HG02938 (cell line): ENCODE measurements around the gene AQP9.
"Not testable (repeated sequence)": the region's sequence is repeated elsewhere in the genome, so short reads cannot be mapped to it uniquely, and the experiment has no call there.

Source experiments
- ATAC-seq: cut with Tn5 transposase; IDR thresholded peaks from one replicate; pipeline ENCODE4 v1.9.1; 2021; ENCODE audit warnings: mild to moderate bottlenecking, moderate library complexity; ENCODE audit not compliant: unreplicated experiment

AQP9 gene, protein sequence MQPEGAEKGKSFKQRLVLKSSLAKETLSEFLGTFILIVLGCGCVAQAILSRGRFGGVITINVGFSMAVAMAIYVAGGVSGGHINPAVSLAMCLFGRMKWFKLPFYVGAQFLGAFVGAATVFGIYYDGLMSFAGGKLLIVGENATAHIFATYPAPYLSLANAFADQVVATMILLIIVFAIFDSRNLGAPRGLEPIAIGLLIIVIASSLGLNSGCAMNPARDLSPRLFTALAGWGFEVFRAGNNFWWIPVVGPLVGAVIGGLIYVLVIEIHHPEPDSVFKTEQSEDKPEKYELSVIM

DNA sequence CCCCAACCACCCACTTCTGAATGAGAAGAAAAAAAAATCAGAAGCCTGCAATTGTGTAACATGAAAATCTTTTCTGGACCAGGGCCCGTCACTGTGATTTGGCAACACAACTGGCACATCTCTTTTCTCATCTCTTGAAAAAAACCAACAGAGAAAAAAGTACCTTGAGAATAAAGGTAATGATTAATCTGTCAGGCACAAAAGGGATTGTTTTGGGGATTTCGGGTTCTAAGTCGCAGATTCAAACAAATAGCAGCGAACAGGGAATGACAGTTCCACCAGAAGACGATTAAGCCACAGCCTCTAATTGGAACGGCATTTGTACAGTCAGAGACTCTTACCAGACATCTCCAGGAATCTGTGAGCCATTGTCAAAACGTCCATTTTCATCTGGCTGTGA lies at the start of gene AQP9:
TSS of gene AQP9 (plus strand) at position 276 of the 400 bp plus-strand sequence. CDS start 185 bp downstream, outside the sequence.
- ATAC-seq, result no peak

DNA sequence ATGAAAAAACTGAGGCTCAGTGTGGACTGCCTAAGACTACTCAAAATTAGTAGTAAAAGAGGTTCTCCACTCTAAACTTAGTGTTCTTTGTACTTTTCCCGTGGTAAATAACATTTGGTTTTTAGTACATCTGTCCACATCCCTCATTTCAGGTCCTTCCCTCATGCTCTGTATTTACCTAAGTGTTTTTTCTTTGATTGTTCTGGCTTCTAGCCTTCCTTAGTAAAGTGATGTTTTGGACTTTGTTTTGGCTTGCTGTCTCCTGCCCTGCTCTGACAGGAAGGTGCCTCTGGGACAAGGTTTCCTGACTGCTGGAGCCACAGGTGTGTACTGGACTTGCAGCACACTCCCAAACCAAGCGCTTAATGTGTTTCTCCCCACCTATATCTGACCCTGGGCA lies 42.8 kb upstream of the AQP9 start:
- no peak for ATAC-seq

DNA sequence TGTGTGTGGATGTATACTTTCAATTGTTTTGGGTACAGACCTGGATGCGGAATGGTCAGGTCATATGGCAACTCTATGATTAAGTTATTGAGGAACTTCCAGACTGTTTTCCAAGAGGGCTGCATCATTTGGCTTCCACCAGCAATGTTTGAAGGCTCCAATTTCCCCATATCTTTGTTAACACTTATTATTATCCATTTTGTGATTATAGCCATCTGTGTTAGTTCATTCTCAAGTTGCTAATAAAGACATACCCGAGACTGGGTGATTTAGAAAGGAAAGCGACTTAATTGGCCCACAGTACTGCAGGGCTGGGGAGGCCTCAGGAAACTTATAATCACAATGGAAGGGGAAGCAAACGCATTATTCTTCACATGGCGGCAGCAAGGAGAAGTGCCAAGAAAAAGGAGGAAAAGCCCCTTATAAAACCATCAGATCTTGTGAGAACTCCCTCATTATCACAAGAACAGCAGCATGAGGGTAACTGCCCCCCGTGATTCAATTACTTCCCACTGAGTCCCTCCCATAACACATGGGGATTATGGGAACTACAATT lies 41.6 kb upstream of the AQP9 start:
- no peak for ATAC-seq

DNA sequence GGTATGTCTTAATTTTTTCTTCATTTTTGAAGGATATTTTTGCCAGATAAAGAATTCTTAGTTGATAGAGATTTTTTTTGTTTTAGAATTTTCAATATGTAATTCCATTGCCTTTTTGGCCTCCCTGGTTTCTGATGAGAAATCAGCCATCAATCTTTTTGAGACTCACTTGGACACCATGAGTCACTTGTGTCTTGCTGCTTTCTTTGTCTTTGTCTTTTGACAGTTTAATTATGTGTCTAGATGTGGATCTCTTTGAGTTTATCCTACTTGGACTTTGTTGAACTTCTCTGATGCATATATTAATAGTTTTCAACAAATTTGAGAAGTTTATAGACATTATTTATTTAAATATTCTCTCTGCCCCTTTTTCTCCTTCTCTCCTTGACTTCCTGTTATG lies 34.7 kb upstream of the AQP9 start:
- ATAC-seq, result no peak

DNA sequence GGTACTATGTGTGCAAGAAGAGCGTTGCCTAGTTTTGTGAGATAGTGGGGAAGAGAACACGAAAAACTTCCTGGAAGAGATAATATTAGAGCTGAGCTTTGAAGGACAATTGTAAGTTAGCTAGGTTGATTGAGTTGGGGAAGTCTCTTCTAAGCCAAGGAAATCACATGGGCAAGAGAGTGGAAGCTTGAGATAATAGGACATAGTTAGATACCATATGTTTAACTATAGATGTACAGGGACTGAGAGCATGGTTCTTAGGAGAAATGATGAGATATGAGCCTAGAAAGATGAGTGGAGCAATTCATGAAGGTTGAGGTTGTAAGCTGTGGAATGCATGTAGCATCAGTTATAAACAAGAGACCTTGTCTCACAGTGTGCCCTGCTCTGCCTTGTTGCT lies 30.1 kb upstream of the AQP9 start:
- no peak for ATAC-seq

DNA sequence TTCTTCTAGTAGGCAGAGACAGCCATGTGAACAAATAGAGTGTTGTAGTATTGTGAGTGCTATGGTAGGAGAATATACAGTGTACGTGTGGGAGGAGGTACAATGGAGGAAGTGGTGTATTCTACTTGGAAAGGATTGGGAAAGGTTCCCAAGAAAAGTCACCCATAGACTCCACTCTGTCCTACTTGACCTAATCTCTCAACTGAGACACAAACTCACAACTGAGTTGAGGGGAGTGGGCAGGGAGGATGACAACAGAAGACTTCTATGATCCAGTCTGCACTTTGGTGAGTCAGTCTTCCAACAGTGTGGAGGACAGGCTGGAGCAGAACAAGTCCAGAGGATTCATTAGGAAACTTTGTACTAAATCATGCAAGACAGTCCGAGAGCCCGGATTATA lies 28.8 kb upstream of the AQP9 start:
- ATAC-seq, result no peak

DNA sequence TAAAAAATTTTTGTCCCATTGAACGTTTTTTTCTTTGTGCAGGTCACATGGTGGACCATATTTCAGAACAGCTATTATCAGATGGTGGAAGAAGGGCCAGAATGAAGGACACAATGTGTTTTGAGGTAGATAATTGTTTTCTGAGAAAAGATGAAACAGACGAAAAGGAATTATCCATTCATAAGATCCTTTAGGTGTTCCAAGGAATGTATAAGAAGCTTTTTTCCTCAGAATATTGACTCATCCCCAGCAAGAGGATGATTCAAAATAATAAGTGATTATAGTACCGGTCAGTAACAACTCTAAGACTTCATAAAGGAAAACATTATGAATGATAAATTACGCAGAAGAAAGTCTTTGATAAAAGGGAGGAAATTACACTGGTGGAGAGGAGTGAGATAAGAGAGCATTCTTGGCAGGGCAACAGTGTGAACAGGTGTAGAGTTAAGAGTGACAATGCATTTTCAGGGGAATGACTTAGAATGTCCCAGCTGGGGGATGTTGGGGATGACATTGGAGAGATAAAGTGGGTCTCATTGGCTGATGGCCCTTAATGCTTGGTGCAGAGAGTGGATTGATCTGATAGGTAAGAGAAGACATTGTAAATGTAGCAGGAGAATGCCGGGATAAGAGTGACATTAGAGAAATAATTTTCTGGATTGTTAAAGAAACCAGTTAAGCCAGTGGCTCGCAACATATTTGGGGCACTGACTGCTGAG lies 27.0 kb upstream of the AQP9 start:
- ATAC-seq, result no peak

DNA sequence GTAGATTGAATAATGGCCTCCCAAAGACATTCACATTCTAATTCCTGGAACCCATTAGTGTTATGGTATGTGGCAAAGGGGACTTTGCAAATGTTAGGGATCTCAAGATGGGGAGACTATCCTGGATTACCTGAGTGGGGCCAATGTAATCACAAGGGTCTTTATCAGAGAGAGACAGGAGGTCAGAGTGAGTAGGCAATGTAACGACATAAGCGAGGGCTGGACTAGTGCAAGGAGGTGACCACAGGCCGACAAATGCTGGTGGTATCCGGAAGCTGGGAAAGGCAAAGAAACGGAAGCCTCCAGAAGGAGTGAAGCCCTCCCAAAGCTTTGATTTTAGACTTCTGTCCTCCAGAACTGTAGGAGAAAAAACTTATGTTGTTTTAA lies 26.5 kb upstream of the AQP9 start:
- ATAC-seq, result no peak

DNA sequence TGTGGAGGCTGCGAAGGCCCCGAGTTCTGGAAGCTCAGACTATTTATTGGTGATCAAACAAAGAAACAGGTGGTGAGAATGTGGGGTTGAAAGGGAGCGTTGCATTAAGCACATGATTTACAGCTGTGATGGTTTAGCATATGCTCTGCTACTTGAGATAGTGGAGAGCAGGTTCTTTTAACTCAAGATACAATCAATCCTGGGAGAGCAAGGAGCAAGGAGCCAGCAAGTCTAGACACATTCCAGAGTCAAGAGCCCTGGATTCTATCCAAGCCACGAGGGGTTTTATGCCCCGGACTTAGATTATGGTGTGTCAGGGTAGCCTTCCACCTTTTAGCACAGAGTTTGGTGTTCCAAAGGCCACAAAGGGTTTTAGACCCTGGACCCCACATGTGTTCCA lies 24.8 kb upstream of the AQP9 start:
- ATAC-seq, result not testable (repeated sequence)

DNA sequence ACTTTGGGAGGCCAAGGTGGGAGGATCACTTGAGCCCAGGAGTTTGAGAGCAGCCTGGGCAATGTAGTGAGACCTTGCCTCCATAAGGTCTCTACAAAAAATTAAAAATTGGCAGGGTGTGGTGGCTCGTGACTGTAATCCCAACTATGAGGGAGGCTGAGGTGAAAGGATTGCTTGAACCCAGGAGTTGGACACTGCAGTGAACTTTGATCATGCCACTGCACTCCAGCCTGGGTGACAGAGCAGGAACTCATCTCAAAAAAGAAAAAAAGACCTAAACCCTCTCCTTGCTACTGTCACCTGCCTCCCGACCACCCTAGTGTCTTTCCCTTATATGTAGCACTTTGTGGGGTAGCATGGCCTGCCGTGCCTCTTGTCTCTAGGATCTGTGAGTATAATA lies 23.8 kb upstream of the AQP9 start:
- no peak for ATAC-seq

DNA sequence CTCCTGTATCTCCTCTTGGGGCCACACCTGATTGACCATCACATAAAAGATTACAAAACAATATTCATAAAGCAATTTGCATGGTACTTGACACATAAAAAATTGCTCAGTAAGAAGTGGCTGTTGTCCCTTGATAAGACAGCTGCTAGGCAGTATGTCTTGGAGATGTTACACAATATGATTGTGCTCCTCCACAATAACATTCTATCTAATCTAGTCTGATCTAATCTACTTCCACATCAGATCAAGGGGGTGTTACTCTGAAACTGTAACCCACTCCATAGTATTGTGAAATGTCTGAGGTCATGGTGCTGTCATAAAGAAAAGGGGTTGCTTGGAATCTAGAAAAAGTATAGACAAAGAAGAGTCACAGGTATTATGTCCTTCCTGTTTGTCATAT lies 23.4 kb upstream of the AQP9 start:
- no peak for ATAC-seq

DNA sequence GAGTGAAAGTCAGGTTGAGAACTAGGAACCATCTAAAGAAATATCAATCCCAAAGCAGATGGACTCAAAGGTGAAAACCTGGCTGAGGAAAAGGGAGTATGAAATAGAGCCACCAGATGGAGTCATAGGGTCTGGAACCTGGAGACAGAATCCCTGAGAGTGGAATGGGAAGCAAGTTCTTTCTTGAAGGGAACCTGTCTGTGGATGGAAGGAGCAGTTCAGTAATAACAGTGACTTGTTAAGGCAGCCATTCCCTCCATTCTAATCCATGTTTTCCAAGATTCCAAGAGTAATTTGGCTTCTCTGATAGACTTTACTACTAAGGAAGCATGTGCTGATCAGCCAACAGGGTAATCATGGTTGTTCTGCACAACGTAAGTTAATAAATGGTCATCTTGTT lies 22.5 kb upstream of the AQP9 start:
- no peak for ATAC-seq

DNA sequence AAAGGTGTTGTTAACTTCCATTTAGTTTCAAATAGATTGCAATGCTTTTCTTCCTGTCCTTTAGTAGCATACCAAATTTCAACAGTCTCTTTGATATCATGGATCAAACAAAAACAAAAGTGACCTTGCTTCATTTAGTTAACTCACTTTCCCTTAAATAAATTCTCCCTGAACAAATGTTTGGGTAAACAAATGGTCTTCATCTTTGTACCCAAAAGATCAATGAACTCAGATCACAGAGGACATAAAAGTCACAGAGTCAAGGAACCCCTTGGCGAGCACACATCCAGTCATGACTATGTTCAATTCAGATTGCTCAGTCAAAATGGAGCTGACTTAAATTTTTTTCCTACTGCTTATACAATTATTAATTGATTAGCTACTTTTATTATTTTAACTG lies 20.6 kb upstream of the AQP9 start:
- ATAC-seq, result no peak

DNA sequence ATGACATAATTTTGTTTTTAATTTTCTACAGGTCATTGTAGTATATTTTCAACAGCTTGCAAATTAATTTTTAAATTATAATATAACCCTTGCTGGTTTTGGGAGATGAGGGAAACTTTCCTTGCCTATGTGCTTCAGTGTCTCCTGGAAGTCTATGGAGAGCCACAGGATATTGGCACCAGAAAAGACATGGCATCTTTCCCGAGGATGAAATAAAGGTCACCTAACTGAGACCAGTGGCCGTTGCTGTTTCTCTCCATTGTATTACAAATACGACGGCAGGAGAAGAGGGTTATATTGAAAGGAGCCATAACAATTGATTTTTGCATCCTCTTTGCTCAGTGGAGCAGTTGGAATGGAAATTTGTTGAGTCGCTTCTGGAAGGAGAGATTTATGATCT lies 19.9 kb upstream of the AQP9 start:
- ATAC-seq, result no peak

DNA sequence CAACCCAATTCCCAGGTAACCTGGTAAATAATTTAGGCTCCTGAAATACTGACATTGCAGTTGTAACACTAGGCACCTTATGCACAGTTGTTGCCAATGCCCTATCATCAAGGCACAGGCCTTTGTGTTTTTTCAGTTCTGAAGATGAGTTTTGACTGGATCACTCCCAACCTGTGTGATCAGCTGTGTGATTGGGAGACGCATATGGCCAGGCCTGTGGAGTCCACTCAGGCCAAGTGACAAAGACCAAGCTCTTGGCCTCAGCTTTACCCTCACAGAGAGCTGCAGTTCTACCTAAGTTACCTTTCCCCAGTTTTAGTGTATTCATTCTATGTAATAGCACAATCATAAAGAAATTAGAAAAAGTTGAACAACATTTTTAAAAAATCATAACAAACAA lies 19.2 kb upstream of the AQP9 start:
- no peak for ATAC-seq

DNA sequence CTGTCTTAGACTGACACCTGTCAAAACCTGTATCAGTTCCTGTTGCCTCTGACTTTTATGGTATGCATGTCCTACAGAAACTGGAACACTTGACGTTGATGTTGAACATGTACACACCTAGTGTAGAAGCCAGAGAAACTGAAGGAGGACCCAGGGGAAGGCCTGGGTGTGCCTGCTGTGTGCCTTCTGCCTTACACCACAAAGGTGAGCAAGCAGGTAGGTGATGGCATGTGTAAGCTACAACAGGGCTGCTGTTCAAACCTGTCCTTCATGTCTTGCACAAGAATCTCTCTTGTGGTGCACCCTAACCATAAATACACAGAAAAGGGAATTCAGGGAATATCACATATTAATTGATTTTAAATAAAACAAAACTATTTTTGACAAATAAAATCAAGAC lies 13.6 kb upstream of the AQP9 start:
- ATAC-seq, result no peak

DNA sequence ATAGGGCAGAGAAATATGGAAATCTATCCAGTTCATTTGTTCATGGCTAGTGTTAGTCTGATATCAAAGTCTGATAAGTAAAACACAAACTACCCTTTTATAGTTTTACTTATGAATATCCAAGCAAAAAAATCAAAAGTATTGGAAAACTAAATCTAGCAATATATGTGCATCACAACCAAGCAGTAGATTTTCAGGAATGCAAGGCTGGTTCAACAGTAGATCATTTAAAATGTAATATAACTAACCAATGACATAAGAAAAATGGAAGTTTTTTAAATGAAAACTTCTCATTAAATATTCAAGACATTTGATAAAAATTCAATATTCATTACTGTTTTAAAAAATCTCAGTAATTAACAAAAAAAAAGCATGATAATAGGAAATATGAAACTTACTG lies 12.8 kb upstream of the AQP9 start:
- ATAC-seq, result no peak

DNA sequence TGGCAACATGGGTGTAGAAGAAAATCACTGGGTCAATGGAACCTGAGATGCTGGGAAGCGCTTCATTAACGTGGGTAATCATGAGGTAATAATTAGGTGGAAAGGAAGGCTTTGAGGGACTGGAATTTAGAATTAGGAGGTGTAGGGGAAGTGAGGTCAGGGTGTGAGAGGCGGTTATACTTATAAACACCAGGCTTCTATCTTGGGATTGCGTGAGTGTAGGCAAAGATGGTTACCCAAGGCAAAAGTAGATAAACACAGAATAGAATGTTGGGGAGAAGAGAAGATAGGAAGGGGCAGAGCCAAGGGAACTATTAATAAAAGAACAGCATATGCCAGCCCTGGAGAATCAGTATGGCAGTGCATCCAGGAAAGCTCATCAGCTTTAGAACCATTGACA lies 3.3 kb upstream of the AQP9 start:
- no peak for ATAC-seq

DNA sequence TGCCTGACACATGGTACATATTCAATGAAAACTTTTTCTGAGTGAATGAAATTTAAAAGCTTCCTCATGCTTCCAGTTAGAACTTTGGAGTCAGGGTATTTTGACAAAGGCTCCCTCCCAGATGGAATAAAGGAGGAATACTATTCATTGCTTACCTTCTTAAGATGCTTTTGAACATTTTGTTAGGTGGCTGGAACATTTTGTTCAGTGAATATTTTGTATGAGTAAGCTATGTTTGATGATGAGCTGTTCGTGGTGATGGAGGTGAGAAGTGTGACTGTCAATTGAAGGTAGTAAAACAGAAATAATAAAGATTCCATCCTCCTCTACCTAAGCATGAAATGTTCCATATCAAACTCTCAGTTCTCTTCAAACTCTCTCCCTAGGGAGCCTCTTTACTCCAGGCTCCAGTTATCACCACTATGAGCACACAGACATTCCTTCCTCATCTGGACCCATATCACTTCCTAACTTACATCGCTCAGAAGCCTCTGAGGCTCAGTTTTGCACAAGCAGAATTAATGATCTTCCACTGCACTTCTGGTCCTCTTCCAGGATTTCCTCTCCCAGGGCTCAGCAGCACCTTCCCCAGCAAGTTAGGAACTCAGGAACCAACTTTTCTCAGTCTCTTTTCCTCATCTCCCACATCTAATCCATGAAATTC lies 2.5 kb upstream of the AQP9 start:
- ATAC-seq, result no peak

DNA sequence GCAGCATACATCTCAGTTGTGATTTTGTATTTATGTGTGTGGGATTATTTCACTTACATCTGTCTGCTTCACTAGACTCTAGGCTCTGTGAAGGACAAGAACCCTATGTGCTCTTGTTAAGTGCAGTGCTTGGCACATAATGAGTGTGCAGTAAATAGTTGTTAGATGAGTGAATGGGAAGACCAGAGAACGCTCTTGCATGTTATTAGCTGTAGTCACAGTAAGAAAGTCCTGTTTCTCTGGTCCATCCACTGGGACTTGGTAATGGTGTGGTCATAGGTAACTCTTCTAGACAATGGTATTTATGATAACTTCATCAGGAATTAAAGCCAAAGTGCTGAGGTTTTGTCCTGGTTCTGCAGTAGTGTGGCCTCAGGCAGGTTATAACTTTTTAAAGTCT lies 1.4 kb upstream of the AQP9 start:
- no peak for ATAC-seq

DNA sequence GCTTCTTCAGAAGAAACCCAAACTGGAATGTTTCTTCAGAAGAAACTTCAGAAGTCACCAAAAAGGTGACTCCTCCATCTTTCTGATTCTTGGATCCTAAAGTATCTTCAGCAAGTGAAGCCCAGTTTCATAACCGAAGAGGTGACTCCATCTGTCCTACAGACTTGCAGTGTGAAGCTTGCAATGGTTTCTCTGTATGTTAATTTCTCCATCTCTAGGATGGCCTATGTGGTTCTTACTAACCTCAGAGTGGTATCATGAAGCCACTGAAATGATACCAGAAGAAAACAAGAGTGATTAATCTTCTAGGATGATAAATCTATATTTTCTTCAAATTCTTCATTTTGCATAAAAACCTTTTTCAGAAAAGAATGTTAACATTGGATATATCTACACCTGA lies 495 bp upstream of the AQP9 start:
- no peak for ATAC-seq
